Suprapubic skin (tissue), 4 donors: ENCODE data around the gene TIAM1.

Experiments used
- POLR2A ChIP-seq, 2 donors: fragments of 450-650 bp; IDR thresholded peaks; one replicate each; pipeline ENCODE4 v1.6.1; 2017; ENCODE audit warnings: antibody characterized with exemption in 2 of 2, mild to moderate bottlenecking in 2 of 2, moderate library complexity in 2 of 2
- POLR2AphosphoS5 ChIP-seq, 3 donors: sonication (generic); formaldehyde crosslinking; IDR thresholded peaks; one replicate each; pipeline ENCODE4 v1.6.1; 2017; ENCODE audit warnings: antibody characterized with exemption in 3 of 3
- TF ChIP-seq, protein P1 (sequence below), 2 donors: fragments of 200-600 bp in 1 of 2; fragments of 450-650 bp in 1 of 2; sonication (generic) in 1 of 2; IDR thresholded peaks; one replicate each; pipeline ENCODE4 v1.5.1; 2016 to 2019; ENCODE audit warnings: antibody characterized with exemption in 2 of 2, mild to moderate bottlenecking in 1 of 2, moderate library complexity in 1 of 2

DNA sequence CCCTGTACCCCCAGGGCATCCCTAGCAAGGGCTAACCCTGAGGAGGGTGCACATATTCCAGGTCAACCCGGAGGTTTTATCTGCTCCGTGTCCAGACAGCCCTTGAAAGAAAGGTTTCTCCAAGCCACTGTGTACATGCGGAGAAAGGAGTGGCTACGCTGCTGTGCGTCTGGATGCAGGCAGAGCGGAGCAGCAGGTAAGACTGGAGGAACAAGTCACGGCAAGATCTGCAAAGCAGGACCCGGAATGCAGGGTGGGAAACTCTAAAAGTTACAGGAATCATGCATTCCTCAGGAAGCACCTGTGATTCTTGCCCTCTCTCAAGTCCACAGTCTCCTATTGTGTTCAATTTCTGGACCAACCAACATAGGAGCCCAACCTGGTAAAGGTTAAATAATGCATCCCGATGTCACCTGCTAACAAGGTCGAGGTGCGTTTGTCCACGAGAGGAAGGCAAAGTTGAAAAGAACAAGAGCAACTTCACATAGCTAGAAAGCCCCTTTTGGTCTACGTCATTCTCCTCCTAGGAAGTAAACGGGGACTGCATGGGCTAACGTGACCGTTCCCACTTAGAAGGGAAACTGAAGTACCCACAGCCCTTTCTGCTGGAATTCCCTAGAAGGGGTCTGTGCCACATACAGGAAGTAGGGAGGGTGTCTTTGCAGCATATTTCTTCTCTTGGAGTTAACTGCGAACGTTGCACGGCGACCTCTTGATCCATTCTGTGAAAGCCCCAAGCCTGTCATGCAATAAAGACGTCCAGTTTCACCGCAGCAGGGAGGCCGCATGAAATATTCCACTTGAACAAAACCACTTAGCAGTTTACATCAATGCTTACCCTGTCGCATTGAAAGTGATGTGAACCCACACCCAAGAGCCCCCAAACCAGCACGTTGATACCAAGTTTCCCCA, 5.8 kb downstream of the TIAM1 start:
- TF ChIP-seq, protein P1, sequence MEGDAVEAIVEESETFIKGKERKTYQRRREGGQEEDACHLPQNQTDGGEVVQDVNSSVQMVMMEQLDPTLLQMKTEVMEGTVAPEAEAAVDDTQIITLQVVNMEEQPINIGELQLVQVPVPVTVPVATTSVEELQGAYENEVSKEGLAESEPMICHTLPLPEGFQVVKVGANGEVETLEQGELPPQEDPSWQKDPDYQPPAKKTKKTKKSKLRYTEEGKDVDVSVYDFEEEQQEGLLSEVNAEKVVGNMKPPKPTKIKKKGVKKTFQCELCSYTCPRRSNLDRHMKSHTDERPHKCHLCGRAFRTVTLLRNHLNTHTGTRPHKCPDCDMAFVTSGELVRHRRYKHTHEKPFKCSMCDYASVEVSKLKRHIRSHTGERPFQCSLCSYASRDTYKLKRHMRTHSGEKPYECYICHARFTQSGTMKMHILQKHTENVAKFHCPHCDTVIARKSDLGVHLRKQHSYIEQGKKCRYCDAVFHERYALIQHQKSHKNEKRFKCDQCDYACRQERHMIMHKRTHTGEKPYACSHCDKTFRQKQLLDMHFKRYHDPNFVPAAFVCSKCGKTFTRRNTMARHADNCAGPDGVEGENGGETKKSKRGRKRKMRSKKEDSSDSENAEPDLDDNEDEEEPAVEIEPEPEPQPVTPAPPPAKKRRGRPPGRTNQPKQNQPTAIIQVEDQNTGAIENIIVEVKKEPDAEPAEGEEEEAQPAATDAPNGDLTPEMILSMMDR (IDR thresholded peaks at IDR 0.05), result no peak
- TF ChIP-seq POLR2AphosphoS5 (IDR thresholded peaks at IDR 0.05), result no peak
- TF ChIP-seq POLR2A (IDR thresholded peaks at IDR 0.05), result no peak
